Measurements from ENCODE around the gene HMGXB3.

The HMGXB3 gene

DNA sequence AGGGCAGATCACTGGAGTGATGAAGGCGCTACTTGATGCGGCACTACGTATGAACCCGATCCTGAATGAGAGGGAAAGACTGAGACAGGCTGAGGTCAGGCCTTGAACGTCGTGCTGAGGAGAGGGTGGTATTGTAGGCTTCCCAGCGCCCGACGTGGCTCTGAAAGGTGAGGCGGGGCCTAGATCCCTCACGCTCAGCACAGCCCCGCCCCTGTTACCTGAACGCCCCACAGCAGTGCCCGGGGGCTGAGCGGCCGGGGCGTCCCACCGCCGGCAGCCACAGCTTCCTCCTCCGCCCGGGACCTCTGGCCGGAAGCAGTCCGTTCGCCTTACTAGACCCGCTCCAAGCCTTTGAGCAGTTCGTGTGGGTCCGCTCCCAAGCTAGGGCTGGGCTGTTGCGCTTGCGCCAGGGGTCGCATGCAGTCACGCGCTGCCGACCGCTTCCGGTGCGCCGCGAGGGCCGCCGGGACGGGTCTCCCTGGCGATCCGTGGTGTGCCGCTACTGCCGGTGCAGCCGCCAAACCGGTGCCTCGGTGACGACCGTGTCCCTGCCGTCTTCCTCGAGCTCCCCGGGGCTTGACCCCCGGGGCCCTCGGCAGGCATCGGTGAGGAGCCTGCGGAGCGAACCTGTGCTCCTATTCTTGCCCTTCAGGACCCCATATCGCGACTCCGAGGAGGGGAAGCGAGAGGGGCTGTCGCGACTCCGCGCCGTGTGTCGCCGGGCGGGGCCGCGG lies at the start of gene HMGXB3, which contains the start of gene TIGD6:
Gene HMGXB3, plus strand, starts transcription at position 484 of the 734 bp plus-strand sequence. CDS start 4,114 bp downstream, outside the sequence.
Gene TIGD6, minus strand, starts transcription at position 399 of the 734 bp plus-strand sequence. CDS start 4,306 bp downstream, outside the sequence.
- peak; percentile 91 to 96 for DNase-seq

- no peak for DNase-seq
Observed at GRCh38 chr5:149951138-149951749, 49.3 kb upstream of the HMGXB3 start.

DNA sequence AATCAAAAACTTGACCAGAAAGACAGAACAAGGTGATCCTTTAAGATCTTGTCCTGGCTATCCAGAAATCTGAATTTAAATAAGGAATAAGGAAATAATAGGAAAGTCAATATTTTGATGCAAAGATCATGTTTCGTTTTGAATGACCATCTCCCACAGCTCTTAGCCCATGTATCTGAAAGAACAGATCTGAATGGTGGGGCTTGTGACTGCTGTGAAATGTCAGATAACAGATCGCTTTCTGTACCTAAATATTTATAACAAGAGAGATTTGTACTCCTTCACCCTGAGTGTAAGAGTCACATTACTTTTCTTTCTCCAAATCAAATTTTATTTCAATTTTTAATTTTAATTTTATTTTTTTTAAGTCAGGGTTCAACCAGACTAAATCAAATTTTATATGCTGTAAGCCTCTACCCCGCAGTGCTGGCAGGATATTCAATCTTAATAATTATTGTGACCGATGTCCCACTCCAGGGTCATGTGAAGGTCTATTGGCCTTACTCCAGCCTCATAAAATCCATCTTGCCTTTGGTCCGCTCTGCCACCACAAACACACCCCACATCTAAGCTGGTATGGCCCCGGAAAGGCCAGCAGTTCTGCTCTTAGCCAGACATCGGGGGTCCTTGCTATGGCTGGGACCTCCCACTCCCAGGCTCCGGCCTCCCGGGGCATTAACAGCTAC lies 47.0 kb upstream of the HMGXB3 start:
- DNase-seq, result no peak

- no peak for DNase-seq
Observed at GRCh38 chr5:149954798-149955197, 45.7 kb upstream of the HMGXB3 start.

- DNase-seq, result no peak
Observed at GRCh38 chr5:149956685-149957084, 43.9 kb upstream of the HMGXB3 start.

- DNase-seq, result no peak
Observed at GRCh38 chr5:149957855-149958254, 42.7 kb upstream of the HMGXB3 start.

GRCh38 chr5:149959406-149960236 lies 40.9 kb upstream of the HMGXB3 start:
- peak in 1 of 2 experiments; percentile 41 for DNase-seq

DNA sequence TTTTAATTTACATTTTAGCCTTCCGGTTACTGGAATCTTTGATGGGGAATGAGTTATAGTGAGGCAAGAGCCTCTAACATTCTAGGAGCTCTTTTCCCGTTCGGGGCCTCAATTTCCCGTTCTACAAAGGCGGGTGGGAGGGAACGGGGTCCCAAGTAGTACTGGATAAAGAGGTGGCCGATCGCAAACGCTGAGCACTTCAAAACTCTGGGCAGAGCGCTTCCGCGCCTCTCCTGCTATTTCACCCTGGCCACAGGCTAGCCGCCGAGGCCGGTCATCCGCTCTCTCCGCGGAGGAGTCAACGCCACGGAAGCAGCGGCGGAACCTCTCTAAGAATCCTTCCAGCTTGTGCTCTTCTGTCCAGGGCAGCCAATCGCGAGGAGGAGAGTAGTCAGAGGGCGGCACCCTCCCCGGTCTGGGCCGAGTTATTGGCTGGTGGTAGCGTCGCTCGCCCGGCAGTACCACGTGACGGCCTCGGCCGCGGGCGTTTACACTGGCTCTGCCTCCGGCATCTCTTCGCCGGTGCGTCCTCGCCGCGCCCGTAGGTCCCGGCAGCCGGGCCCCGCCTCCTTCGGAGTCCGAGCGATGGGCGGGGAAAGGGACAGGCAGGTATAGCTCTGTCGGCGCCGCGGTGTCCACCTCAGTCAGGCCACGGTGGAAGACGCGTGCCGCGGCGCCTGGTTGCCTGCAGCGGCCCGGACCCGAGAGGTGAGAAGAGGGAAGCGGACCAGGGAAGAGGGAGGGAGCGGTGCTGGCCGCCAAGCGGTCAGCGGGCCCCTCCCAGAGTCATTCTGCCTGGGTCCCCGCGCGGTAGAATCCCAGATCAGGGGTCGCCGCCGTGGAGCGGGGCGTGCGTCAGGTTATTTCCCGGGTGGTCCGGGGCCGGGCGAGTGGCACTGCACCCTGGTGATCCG lies 40.0 kb upstream of the HMGXB3 start, which contains the start of gene SLC26A2:
Gene SLC26A2, plus strand, starts transcription at position 487 of the 914 bp plus-strand sequence. CDS start 16,895 bp downstream, outside the sequence.
- DNase-seq, result peak; percentile 95 to 98

GRCh38 chr5:149961186-149961685 lies 39.3 kb upstream of the HMGXB3 start:
- DNase-seq, result peak in 1 of 2 experiments; percentile 53

DNA sequence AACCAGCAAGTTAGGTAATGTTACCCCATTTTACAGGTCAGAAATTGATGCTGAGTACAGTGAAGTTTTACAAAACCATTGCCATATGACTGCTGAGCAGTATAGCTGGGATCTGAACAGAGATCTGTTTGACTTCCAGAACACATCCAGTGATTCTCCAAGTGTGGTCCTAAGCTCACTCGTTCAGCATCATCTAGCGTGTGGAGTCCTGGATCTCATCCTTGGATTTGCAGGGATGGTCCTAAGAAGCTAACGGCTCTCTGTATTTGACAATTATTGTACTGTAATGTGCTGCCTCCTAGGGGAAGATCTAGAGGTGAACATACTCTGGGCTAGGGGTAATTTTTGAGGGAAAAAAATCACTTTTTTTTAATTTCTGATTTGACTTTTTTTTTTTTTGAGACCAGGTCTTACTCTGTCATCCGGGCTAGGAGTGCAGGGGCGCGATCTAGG lies 38.6 kb upstream of the HMGXB3 start:
- peak in 1 of 2 experiments; percentile 15 for DNase-seq

DNA sequence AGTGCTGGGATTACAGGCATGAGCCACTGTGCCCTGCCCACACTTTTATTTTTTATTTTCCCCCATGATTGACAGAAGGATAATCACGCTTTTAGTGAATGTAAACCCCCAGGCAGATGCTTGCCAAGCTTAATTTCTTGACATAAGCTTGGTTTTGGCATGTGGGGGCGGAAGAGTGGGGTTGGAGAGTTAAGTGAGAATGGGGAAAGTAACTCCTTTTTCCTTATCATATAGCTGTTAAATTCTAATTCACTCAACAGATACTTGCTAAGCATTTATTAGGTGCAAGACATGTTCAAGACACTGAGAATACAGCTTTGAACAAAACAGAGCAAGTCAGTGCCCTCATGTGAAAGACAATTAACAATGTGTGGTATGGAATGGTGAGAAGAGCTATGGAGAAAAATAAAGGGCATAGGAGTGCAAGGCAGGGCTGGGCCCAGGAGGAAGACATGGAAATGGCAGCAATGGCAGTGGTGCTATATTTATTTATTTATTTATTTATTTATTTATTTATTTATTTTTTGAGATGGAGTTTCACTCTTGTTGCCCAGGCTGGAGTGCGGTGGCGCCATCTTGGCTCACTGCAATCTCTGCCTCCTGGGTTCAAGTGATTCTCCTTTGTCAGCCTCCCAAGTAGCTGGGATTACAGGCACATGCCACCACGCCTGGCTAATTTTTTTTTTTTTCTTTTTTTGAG lies 37.8 kb upstream of the HMGXB3 start:
- DNase-seq, result no peak

DNA sequence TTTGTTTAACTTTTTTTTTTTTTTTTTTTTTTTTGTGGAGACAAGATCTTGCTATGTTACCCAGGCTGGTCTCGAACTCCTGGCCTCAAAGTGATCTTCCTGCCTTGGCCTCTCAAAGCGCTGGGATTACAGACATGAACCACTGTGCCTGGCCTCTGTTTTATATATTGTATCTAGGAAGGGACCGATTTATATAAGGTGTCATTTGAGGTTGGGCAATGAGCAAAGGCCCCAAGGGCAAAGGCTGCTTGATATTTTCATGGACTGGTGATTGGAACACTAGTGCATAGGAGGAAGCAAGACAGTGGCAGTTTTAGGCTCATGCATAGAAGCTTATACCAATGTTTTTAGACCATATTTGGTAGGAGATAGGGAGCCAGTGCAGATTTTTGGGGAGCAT lies 36.8 kb upstream of the HMGXB3 start:
- DNase-seq, result no peak

GRCh38 chr5:149966946-149967345 lies 33.6 kb upstream of the HMGXB3 start:
- DNase-seq, result no peak

GRCh38 chr5:149969181-149969930 lies 31.2 kb upstream of the HMGXB3 start:
- no peak for DNase-seq

DNA sequence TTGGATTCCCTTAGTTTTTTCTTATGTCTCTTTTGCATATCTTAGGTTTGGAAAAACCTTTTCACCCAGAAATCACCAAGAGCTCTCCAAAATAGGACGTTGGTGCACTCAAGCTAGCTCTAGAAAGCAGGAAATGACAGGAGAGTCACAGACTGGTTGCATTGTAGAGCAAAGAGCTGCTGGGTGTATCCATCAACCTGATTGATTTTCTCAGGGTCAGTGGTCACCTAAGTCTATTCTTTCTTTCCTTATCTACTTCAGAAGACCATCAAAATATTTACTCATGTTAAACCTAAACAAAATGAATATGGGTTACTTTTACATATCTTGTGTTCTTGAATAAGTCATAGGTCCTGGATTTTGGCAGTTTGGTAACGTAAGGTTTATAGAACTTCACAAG lies 25.1 kb upstream of the HMGXB3 start:
- no peak for DNase-seq

- no peak for DNase-seq
Observed at GRCh38 chr5:149979896-149980295, 20.6 kb upstream of the HMGXB3 start.

GRCh38 chr5:149981206-149981605 lies 19.3 kb upstream of the HMGXB3 start:
- DNase-seq, result no peak

DNA sequence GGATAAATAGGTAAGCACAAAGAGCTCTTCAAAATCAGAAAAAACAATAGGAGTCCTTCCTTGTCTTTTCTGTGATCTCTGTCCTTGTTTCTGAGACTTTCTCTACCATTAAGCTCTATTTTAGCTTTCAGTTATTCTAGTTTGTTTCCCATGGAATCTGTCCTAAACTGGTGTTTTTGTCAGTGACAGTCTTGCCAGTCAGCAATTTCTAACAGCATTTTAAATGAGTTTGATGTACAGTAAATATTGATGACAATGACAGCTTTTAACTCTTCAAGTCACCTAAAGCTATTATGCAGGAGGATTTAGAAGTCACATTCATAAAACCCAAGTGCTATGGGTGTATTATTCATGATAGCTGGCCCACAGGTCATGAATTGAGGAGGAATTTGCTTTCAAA lies 18.0 kb upstream of the HMGXB3 start:
- DNase-seq, result no peak

DNA sequence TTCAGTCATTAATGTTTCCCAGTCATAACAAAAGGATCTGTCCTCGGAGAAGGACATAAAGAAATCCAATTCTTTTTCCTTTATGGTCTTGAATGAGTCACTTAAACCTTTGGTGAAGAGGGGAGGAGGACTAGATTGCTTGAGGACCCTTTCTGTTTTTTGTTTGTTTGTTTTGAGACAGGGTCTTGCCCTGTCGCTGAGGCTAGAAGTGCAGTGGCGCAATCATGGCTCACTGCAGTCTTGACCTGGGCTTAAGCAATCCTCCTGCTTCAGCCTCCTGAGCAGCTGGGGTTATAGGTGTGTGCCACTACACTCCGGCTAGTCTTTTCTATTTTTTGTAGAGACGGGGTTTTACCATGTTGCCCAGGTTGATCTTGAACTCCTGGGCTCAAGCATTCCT lies 12.4 kb upstream of the HMGXB3 start:
- no peak for DNase-seq
